HG02973 (cell line): ENCODE results near the gene NKPD1.

ENCODE experiments used
- ATAC-seq: cut with Tn5 transposase; IDR thresholded peaks from one replicate; pipeline ENCODE4 v1.9.1; 2021; ENCODE audit warnings: moderate library complexity; ENCODE audit not compliant: unreplicated experiment

NKPD1 gene

GRCh38 chr19:45141203-45141900 is 19.4 kb downstream of the NKPD1 start:
- ATAC-seq = no peak

- ATAC-seq = no peak
Measured at GRCh38 chr19:45140533-45140932, 20.2 kb downstream of the NKPD1 start.

- ATAC-seq = no peak
Measured at GRCh38 chr19:45140144-45140503, 20.7 kb downstream of the NKPD1 start.

GRCh38 chr19:45139286-45140143 is 21.3 kb downstream of the NKPD1 start:
- no peak for ATAC-seq

GRCh38 chr19:45138303-45138751 is 22.5 kb downstream of the NKPD1 start:
- ATAC-seq = no peak

GRCh38 chr19:45137179-45137761 is 23.5 kb downstream of the NKPD1 start:
- ATAC-seq = peak; percentile 71

- no peak for ATAC-seq
Measured at GRCh38 chr19:45136507-45137178, 24.1 kb downstream of the NKPD1 start.

GRCh38 chr19:45135176-45135885 is 25.5 kb downstream of the NKPD1 start:
- no peak for ATAC-seq

GRCh38 chr19:45133661-45134060 is 27.1 kb downstream of the NKPD1 start:
- ATAC-seq = no peak

- no peak for ATAC-seq
Measured at GRCh38 chr19:45130888-45131615, 29.7 kb downstream of the NKPD1 start.

- no peak for ATAC-seq
Measured at GRCh38 chr19:45130236-45130635, 30.5 kb downstream of the NKPD1 start.

- ATAC-seq = no peak
Measured at GRCh38 chr19:45128806-45129205, 32.0 kb downstream of the NKPD1 start.

GRCh38 chr19:45128146-45128545 is 32.6 kb downstream of the NKPD1 start:
- ATAC-seq = no peak

GRCh38 chr19:45126654-45127053 is 34.1 kb downstream of the NKPD1 start:
- no peak for ATAC-seq

- ATAC-seq = no peak
Measured at GRCh38 chr19:45125975-45126493, 34.7 kb downstream of the NKPD1 start.

GRCh38 chr19:45125360-45125759 is 35.4 kb downstream of the NKPD1 start:
- no peak for ATAC-seq

- ATAC-seq = no peak
Measured at GRCh38 chr19:45124021-45124420, 36.8 kb downstream of the NKPD1 start.

- ATAC-seq = no peak
Measured at GRCh38 chr19:45123440-45123850, 37.3 kb downstream of the NKPD1 start.

- no peak for ATAC-seq
Measured at GRCh38 chr19:45122832-45123231, 38.0 kb downstream of the NKPD1 start.

GRCh38 chr19:45121827-45122345 is 38.9 kb downstream of the NKPD1 start:
- no peak for ATAC-seq
